LNCAP (cell line): ENCODE data around the gene SMARCD1.
A peak's percentile ranks its signal among the peaks of the same experiment; 100 is the strongest.

ENCODE experiments used
- TF ChIP-seq, protein P1 (sequence below): fragments of 450-650 bp; IDR thresholded peaks from 2 replicates; pipeline ENCODE4 v1.5.1; 2017; ENCODE audit warnings: mild to moderate bottlenecking

SMARCD1 gene

DNA sequence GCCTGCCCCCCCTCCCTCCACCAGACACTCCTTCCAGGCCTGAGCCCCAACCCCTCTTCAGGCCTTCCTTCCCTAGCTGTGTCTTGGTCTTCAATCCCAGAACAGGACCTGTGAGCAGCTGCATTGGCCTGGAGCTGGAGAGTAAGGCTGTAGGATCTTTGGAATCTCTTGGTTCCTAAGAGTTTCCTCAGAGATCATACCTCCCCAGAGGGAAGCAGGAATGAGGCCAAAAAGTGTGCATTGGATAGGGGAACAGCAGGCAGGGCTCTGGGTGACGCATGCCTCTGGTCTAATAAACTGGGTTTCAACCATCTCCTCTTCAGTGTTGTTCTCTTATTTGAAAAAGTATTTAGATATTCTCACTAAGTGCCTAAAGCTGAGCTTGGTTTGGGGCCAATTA lies 1.8 kb upstream of the SMARCD1 start:
- TF ChIP-seq, protein P1, sequence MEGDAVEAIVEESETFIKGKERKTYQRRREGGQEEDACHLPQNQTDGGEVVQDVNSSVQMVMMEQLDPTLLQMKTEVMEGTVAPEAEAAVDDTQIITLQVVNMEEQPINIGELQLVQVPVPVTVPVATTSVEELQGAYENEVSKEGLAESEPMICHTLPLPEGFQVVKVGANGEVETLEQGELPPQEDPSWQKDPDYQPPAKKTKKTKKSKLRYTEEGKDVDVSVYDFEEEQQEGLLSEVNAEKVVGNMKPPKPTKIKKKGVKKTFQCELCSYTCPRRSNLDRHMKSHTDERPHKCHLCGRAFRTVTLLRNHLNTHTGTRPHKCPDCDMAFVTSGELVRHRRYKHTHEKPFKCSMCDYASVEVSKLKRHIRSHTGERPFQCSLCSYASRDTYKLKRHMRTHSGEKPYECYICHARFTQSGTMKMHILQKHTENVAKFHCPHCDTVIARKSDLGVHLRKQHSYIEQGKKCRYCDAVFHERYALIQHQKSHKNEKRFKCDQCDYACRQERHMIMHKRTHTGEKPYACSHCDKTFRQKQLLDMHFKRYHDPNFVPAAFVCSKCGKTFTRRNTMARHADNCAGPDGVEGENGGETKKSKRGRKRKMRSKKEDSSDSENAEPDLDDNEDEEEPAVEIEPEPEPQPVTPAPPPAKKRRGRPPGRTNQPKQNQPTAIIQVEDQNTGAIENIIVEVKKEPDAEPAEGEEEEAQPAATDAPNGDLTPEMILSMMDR = no peak

DNA sequence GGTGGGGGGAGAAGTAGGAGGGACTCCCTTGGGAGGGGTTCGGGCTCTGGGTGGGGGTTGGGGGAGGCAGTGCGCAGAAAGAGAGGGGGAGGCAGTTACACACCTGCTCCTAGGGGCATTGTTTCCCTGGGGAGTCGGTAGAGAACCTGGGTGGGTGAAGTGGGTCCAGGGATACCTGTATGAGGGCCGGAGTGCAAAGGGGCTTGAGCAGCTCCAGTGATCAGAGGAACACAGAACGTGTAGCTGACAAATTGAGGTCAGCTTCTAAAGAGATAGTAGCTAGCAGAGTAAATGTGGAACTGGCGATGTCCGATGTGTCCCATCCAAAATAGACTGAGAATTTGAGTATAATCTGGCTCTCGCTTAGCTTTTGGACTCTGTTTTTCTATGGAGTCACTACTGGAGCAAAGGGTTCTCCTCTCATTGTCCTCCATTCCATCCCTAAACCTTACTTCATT lies 502 bp downstream of the SMARCD1 start:
- TF ChIP-seq, protein P1 = no peak

DNA sequence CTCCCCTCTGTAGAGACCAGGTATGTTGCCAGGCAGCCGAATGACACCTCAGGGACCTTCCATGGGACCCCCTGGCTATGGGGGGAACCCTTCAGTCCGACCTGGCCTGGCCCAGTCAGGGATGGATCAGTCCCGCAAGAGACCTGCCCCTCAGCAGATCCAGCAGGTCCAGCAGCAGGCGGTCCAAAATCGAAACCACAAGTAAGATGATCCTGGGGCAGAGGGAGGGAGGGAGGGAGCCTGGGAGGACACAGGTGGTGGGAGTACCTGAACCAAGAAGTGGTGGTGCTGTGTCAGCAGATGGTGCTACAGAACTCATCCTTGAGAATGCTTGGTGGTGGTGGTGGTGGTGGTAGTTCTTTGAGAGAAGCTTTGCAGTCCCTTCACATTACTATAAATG lies 1.0 kb downstream of the SMARCD1 start:
- TF ChIP-seq, protein P1 = no peak

DNA sequence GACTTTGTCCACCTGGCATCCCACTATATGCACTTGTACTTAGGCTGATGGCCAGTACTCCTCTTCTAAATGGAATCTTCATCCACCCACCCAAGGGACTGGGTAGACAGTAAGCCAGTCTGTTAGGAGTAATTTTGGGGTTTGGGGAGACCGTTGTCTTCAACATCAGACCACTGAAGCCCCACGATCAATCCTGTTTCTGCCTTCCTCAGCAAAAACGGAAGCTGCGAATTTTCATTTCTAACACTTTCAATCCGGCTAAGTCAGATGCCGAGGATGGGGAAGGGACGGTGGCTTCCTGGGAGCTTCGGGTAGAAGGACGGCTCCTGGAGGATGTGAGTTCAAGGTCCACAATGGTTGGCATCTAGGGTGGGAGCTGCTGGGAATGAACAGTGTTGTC lies 2.0 kb downstream of the SMARCD1 start:
- TF ChIP-seq, protein P1 = no peak

DNA sequence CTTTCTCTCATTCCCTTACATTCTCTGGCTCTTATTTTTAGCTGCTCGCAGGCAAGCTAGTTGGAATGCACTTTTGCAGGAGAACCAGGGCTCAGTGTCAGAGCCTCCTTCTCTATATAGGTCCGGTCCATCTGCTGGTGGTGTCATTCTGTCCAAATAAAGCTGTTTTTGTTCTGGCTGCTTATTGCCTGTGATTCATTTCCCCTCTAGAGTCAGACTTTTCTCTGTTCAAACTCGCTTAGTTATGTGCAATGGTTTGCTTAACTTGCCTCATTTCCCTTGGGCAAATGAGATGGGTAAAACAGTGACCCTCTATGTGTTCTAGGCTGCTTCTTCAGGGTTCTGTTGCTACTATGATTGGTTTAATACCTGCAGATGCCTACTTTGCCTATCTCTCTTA lies 2.9 kb downstream of the SMARCD1 start:
- TF ChIP-seq, protein P1 = no peak

DNA sequence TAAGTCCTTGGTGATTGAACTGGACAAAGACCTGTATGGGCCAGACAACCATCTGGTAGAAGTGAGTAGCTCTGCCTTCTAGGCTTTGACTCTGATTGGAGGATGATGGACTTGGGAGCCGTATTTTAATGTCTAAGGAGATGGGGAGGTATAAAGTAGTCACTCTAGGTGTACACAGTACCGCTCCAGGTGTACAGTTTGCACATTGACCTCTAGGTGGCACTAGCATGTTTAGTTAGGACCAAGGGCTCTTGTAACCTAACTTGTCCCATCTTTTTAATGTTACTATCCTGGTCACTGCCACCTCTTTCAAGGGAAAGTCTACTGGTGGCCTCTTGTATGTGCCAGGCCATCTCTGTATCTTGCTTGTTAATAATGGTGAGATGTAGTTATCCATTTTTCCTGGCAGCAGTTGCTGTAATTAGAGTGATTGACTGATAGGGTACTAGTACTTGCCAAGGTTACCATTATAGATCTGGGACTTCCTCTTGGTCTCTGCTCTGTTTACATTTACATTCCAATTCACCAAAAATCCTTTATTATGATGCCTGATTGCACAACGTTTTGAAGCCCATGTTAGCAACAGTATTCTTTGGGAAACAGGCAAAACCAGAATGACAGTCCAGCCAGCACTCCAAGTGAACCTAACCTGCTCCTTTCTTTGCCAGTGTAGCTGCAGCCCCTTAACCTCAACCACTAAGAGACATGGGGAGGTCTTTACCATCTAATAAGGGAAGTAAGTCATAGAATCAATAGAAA lies 3.6 kb downstream of the SMARCD1 start:
- TF ChIP-seq, protein P1 = peak; percentile 90

DNA sequence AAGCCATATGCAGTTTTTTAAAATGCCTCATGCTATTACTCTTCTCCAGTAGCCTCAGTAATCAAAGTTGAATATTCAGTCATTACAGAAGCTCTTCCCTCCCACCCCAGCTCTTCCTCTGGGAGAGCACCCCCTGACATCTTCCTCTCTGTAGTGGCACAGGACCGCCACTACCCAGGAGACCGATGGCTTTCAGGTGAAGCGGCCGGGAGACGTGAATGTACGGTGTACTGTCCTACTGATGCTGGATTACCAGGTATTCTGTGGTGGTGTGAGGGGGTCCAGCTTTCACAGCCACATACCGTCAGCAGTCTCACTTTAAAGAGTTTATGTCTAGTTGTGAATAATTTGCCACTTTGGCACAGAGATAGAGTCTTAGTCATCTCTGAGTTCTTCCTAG lies 4.6 kb downstream of the SMARCD1 start:
- TF ChIP-seq, protein P1 = no peak
